GM23338 (cell line): ENCODE results near the gene SMIM35.

Experiments
- CREB1 ChIP-seq: fragments of 250-450 bp; sonication (Bioruptor Pico); IDR thresholded peaks from 2 replicates; pipeline ENCODE4 v1.5.0; 2020; ENCODE audit warnings: low read depth, mild to moderate bottlenecking, moderate library complexity
- POLR2AphosphoS5 ChIP-seq: IDR thresholded peaks from 2 replicates; pipeline ENCODE4 v1.6.1; 2016; ENCODE audit warnings: antibody characterized with exemption, low read depth
- TF ChIP-seq, protein P1 (sequence below), 2 experiments: fragments of 200-600 bp in 1 of 2; sonication (generic) in 1 of 2; conservative IDR thresholded peaks; 2 replicates each; pipeline versions ENCODE4 v1.5.1 to v1.6.1; 2016 to 2017; ENCODE audit warnings: antibody characterized with exemption in 2 of 2, low read depth in 2 of 2, mild to moderate bottlenecking in 2 of 2, moderate library complexity in 1 of 2

DNA sequence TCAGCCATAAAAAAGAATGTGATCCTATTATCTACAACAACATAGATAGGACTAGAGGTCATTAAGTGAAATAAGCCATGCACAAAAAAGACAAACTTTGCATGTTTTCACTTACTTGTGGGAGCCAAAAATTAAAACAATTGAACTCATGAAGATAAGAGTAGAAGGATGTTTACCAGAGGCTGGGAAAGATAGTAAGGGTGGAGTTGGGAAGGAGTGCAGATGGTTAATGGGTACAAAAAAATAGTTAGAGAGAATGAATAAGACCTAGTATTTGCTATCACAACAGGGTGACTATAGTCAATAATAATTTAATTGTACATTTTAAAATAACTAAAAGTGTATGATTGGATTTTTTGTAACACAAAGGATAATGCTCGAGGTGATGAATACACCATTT, 127.8 kb downstream of the SMIM35 start:
- TF ChIP-seq, protein P1, sequence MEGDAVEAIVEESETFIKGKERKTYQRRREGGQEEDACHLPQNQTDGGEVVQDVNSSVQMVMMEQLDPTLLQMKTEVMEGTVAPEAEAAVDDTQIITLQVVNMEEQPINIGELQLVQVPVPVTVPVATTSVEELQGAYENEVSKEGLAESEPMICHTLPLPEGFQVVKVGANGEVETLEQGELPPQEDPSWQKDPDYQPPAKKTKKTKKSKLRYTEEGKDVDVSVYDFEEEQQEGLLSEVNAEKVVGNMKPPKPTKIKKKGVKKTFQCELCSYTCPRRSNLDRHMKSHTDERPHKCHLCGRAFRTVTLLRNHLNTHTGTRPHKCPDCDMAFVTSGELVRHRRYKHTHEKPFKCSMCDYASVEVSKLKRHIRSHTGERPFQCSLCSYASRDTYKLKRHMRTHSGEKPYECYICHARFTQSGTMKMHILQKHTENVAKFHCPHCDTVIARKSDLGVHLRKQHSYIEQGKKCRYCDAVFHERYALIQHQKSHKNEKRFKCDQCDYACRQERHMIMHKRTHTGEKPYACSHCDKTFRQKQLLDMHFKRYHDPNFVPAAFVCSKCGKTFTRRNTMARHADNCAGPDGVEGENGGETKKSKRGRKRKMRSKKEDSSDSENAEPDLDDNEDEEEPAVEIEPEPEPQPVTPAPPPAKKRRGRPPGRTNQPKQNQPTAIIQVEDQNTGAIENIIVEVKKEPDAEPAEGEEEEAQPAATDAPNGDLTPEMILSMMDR (conservative IDR thresholded peaks at IDR 0.05; ENCODE audit: low read depth in 2 of 2), result no peak
- TF ChIP-seq CREB1 (no peak), POLR2AphosphoS5 (no peak)
